HCT116 (cell line): ENCODE measurements around the gene PROX1. TPM values are rescaled to one million over a fixed set of nuclear protein-coding genes. Genes with fewer than 3 reads are reported as not detected.

ENCODE experiments used
- ATAC-seq: fragments of 200-7000 bp; cut with Tn5 transposase; 2 replicates; pipeline ENCODE4 v1.9.1; 2020; ENCODE audit warnings: mild to moderate bottlenecking, moderate library complexity
- BruUV-seq: library from RNA; stranded (reverse); fragments of 400-500 nt; replicated peaks from 2 replicates; lab custom pipeline; 2021; lab: Mats Ljungman, UMichigan
- CTCF ChIA-PET: fragments of 300-600 bp; sonication (Branson Sonifier 250); formaldehyde crosslinking; loops from one replicate; lab custom pipeline; 2021; ENCODE audit warnings: antibody characterized with exemption; lab: Charles Lee
- POLR2A ChIA-PET: fragments of 300-600, 350-600 bp; sonication (Branson Sonifier 250); formaldehyde crosslinking; loops from one replicate; lab custom pipeline; 2021; ENCODE audit warnings: antibody characterized with exemption; lab: Charles Lee
- RAD21 ChIA-PET, 2 experiments: fragments of 300-600 bp; sonication (Branson Sonifier 250); formaldehyde crosslinking; loops; one replicate each; lab custom pipeline; 2023; ENCODE audit warnings: low total read pairs in 2 of 2; ENCODE audit not compliant: uncharacterized antibody in 2 of 2, unreplicated experiment in 2 of 2, low non-redundant PET in 1 of 2; lab: Charles Lee
- DNase-seq: peaks from one replicate; pipeline ENCODE4 v3.0.0-alpha.2; 2010; ENCODE audit warnings: low read depth, low spot score
- H2AFZ ChIP-seq: fragments of 200-600 bp; shearing (Covaris generic), sonication (generic); 2 replicates; pipeline ENCODE4 v1.6.1; 2017; ENCODE audit warnings: low read depth, mixed run types, mixed read lengths, antibody characterized with exemption, low read length; ENCODE audit not compliant: poor library complexity, severe bottlenecking
- H3K27ac ChIP-seq: 2 replicates; pipeline ENCODE4 v1.5.1; 2012; ENCODE audit warnings: low read depth, low read length
- H3K27me3 ChIP-seq: fragments of 200-600 bp; sonication (generic); 2 replicates; pipeline ENCODE4 v1.6.1; 2016; ENCODE audit warnings: mixed run types, low read length, mixed read lengths; ENCODE audit not compliant: insufficient read depth
- H3K36me3 ChIP-seq, 2 experiments: fragments of 200-500 bp in 1 of 2; fragments of 200-600 bp in 1 of 2; sonication (Bioruptor generic) in 1 of 2; sonication (generic) in 1 of 2; 2 replicates each; pipeline versions ENCODE4 v1.5.1 to v1.6.1; 2014 to 2016; ENCODE audit warnings: low read length in 2 of 2, inconsistent platforms in 1 of 2, mixed read lengths in 1 of 2, mixed run types in 1 of 2; ENCODE audit not compliant: insufficient read depth in 2 of 2, control insufficient read depth in 1 of 2
- H3K4me1 ChIP-seq, 2 experiments: fragments of 200-600 bp in 1 of 2; sonication (generic) in 1 of 2; 2 replicates each; pipeline versions ENCODE4 v1.5.1 to v1.6.1; 2012 to 2017; ENCODE audit warnings: low read length in 2 of 2, inconsistent platforms in 1 of 2, mild to moderate bottlenecking in 1 of 2, mixed read lengths in 1 of 2, mixed run types in 1 of 2, moderate library complexity in 1 of 2; ENCODE audit not compliant: insufficient read depth in 2 of 2, control insufficient read depth in 1 of 2
- H3K4me2 ChIP-seq: fragments of 200-600 bp; sonication (generic); 2 replicates; pipeline ENCODE4 v1.6.1; 2017; ENCODE audit warnings: mixed run types, low read length, mixed read lengths
- H3K4me3 ChIP-seq, 2 experiments: fragments of 200-600 bp in 1 of 2; sonication (generic) in 1 of 2; replicated peaks in 1 of 2; 2 replicates each; pipeline ENCODE4 v1.5.1; 2011 to 2016; ENCODE audit warnings: low read length in 2 of 2, control low read depth in 1 of 2, low read depth in 1 of 2, mild to moderate bottlenecking in 1 of 2, mixed read lengths in 1 of 2, mixed run types in 1 of 2
- H3K79me2 ChIP-seq: fragments of 200-600 bp; sonication (generic); 2 replicates; pipeline ENCODE4 v1.6.1; 2017; ENCODE audit warnings: mild to moderate bottlenecking, mixed run types, low read length, moderate library complexity, mixed read lengths; ENCODE audit not compliant: insufficient read depth
- H3K9ac ChIP-seq: fragments of 200-600 bp; sonication (generic); 2 replicates; pipeline ENCODE4 v1.6.1; 2016; ENCODE audit warnings: low read length, mixed read lengths
- H3K9me2 ChIP-seq: fragments of 200-600 bp; sonication (generic), shearing (Covaris generic); 2 replicates; pipeline ENCODE4 v1.6.1; 2017; ENCODE audit warnings: mixed run types, mild to moderate bottlenecking, moderate library complexity; ENCODE audit not compliant: insufficient read depth
- H3K9me3 ChIP-seq, 2 experiments: fragments of 200-500 bp in 1 of 2; fragments of 200-600 bp in 1 of 2; sonication (Bioruptor generic) in 1 of 2; sonication (generic) in 1 of 2; 2 replicates each; pipeline ENCODE4 v1.6.1; 2014 to 2017; ENCODE audit warnings: low read length in 2 of 2, mixed read lengths in 2 of 2, inconsistent platforms in 1 of 2, low read depth in 1 of 2, mild to moderate bottlenecking in 1 of 2, mixed run types in 1 of 2, moderate library complexity in 1 of 2; ENCODE audit not compliant: control insufficient read depth in 1 of 2, insufficient read depth in 1 of 2
- H4K20me1 ChIP-seq: fragments of 200-600 bp; sonication (generic), shearing (Covaris generic); 2 replicates; pipeline ENCODE4 v1.6.1; 2017; ENCODE audit warnings: mixed run types, mild to moderate bottlenecking, moderate library complexity; ENCODE audit not compliant: insufficient read depth
- CBX3 ChIP-seq: IDR thresholded peaks from 2 replicates; pipeline ENCODE4 v1.6.1; 2012; ENCODE audit warnings: low read depth
- CEBPB ChIP-seq: IDR thresholded peaks from 2 replicates; pipeline ENCODE4 v1.6.1; 2012; ENCODE audit warnings: low read depth
- CTCF ChIP-seq, 3 experiments: fragments of 200-600 bp in 1 of 3; sonication (generic) in 1 of 3; IDR thresholded peaks in 2 of 3; conservative IDR thresholded peaks in 1 of 3; 2 replicates each; pipeline ENCODE4 v1.5.1; 2012 to 2017; ENCODE audit warnings: low read depth in 2 of 3, low read length in 2 of 3, antibody characterized with exemption in 1 of 3, borderline replicate concordance in 1 of 3, control low read depth in 1 of 3, mild to moderate bottlenecking in 1 of 3, mixed read lengths in 1 of 3, mixed run types in 1 of 3, moderate library complexity in 1 of 3; ENCODE audit not compliant: insufficient read depth in 1 of 3
- ELF1 ChIP-seq: IDR thresholded peaks from 2 replicates; pipeline ENCODE4 v1.6.1; 2012; ENCODE audit warnings: low read depth, borderline replicate concordance
- EZH2phosphoT487 ChIP-seq: fragments of 200-600 bp; IDR thresholded peaks from 2 replicates; pipeline ENCODE4 v1.6.1; 2018; ENCODE audit warnings: antibody characterized with exemption, borderline replicate concordance
- MAX ChIP-seq: IDR thresholded peaks from 2 replicates; pipeline ENCODE4 v1.6.1; 2012
- POLR2AphosphoS5 ChIP-seq: IDR thresholded peaks from 2 replicates; pipeline ENCODE4 v1.6.1; 2011; ENCODE audit warnings: mild to moderate bottlenecking, low read depth, low read length, moderate library complexity
- TCF7L2 ChIP-seq: IDR thresholded peaks from 2 replicates; pipeline ENCODE4 v1.7.0; 2011; ENCODE audit warnings: borderline replicate concordance, inconsistent platforms; ENCODE audit not compliant: insufficient read depth, insufficient read length; ENCODE audit errors: extremely low read depth
- YY1 ChIP-seq: IDR thresholded peaks from 2 replicates; pipeline ENCODE4 v1.6.1; 2011; ENCODE audit warnings: low read length, low read depth, moderate library complexity, mild to moderate bottlenecking; ENCODE audit not compliant: insufficient replicate concordance; ENCODE audit errors: extremely low read depth
- intact Hi-C: fragments of 100-400 bp; cut with micrococcal nuclease; formaldehyde crosslinking; loops from 2 replicates; pipeline ENCODE4 v1.10.0; 2022
- total RNA-seq: library from RNA; stranded (reverse); gene quantifications from one replicate; pipeline ENCODE4 v1.2.1, GENCODE V29; 2021; ENCODE audit not compliant: unreplicated experiment

Gene PROX1
- total RNA-seq, 1 experiment from 2014 or later = 0.22 TPM

GRCh38 chr1:213980906-213981305, 6.9 kb upstream of the PROX1 start:
- Histone ChIP-seq H3K9me3 (no peaks in the 10 kb centered on the region), H3K27me3 (no peaks in the 10 kb centered on the region), H2AFZ (no peak overlapping the region), H3K4me1 (no peaks in the 10 kb centered on the region), H3K27ac (no peak overlapping the region), H4K20me1 (no peaks in the 10 kb centered on the region), H3K4me2 (no peak overlapping the region), H3K4me3 (no peak overlapping the region), H3K9me2 (no peaks in the 10 kb centered on the region), H3K9ac (no peak overlapping the region), H3K79me2 (no peaks in the 10 kb centered on the region), H3K36me3 (no peaks in the 10 kb centered on the region)
- DNase-seq = no peak
- RAD21 ChIA-PET = no interaction called here
- POLR2A ChIA-PET = no interaction called here
- CTCF ChIA-PET = no interaction called here
- intact Hi-C loops = no loop called here
- ATAC-seq = no peak
- BruUV-seq = no TSS peak
- TF ChIP-seq MAX (no peak), EZH2phosphoT487 (no peak), POLR2AphosphoS5 (no peak), CBX3 (no peak), ELF1 (no peak), CEBPB (no peak), CTCF (IDR thresholded peaks at IDR 0.05 in 2 of 3, conservative IDR thresholded peaks at IDR 0.05 in 1 of 3; ENCODE audit: borderline replicate concordance in 1 of 3, insufficient read depth in 1 of 3, low read depth in 2 of 3, low read length in 2 of 3) (no peak)

- Histone ChIP-seq H3K9me3 (no peaks in the 10 kb centered on the region), H3K79me2 (no peaks in the 10 kb centered on the region), H3K9me2 (no peaks in the 10 kb centered on the region), H3K27me3 (no peaks in the 10 kb centered on the region), H3K36me3 (no peaks in the 10 kb centered on the region), H3K4me3 (no peak overlapping the region), H4K20me1 (no peaks in the 10 kb centered on the region), H2AFZ (no peak overlapping the region), H3K9ac (no peak overlapping the region), H3K4me2 (no peak overlapping the region), H3K27ac (no peak overlapping the region), H3K4me1 (no peaks in the 10 kb centered on the region)
- ChIA-PET RAD21 (no interaction called here), CTCF (no interaction called here), POLR2A (no interaction called here)
- ATAC-seq (no peak), DNase-seq (no peak)
- intact Hi-C loops = no loop called here
- BruUV-seq = no TSS peak
- TF ChIP-seq TCF7L2 (no peak), YY1 (no peak)
Measured at GRCh38 chr1:213982289-213982671, 5.5 kb upstream of the PROX1 start.
